Stomach (tissue), 4 donors: ENCODE data around the gene CAMK2N2.

Experiments
- CTCF ChIP-seq, 7 experiments: fragments of 450-650 bp in 4 of 7; fragments of 200-600 bp in 3 of 7; sonication (generic) in 3 of 7; IDR thresholded peaks; one replicate each; pipeline ENCODE4 v1.5.1; 2016 to 2019; ENCODE audit warnings: antibody characterized with exemption in 7 of 7, control low read depth in 2 of 7, mild to moderate bottlenecking in 1 of 7
- POLR2AphosphoS5 ChIP-seq, 3 donors: sonication (generic); formaldehyde crosslinking; IDR thresholded peaks; one replicate each; pipeline ENCODE4 v1.6.1; 2016; ENCODE audit warnings: antibody characterized with exemption in 3 of 3

DNA sequence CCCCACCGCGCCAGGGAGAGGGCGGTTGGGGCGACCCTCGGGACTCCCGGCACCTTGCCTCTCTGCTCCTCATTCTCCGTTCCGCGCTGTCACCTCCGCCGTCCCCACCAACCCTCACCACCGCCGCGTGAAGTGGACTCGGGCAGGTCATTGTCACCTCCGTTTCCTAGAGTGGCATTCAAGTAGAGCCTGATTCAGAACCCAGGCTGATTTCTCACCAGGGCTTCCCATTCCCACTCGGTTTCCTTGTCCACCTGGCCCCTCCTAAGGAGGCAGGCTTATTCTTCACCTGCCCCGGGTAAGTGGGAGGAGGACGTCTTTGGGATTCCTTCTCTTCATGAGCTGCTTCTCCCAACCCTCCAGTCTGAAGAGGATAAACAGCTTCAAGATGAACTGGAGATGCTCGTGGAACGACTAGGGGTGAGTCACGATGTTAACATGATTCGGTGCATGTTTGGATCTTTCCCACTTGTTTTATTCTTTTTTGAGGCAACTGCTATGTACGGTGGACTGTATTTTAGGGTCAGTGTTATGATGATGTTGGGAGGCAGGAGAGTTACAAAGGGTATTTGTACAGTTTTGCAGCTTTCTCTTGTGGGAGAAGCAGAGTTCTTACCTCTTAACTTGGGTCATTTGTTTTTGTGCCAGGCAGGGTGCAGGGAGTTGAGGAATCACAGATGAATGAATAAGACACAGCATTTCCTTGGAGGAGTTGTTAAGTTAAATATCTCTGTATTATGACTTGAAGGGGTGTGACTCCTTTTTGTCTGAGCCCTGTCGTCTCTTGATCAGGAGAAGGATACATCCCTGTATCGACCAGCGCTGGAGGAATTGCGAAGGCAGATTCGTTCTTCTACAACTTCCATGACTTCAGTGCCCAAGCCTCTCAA, 38.4 kb upstream of the CAMK2N2 start:
- TF ChIP-seq POLR2AphosphoS5 (IDR thresholded peaks at IDR 0.05) (no peak), CTCF (IDR thresholded peaks at IDR 0.05) (no peak)
